GM18505 (cell line): ENCODE data around the gene CNTNAP5.

Source experiments
- ATAC-seq: cut with Tn5 transposase; IDR thresholded peaks from one replicate; pipeline ENCODE4 v1.9.1; 2021; ENCODE audit not compliant: unreplicated experiment
- POLR2A ChIP-seq: IDR thresholded peaks from 4 replicates; pipeline ENCODE4 v1.6.1; 2011; ENCODE audit warnings: borderline replicate concordance; ENCODE audit not compliant: insufficient read depth, insufficient read length; ENCODE audit errors: extremely low read depth

Gene CNTNAP5

DNA sequence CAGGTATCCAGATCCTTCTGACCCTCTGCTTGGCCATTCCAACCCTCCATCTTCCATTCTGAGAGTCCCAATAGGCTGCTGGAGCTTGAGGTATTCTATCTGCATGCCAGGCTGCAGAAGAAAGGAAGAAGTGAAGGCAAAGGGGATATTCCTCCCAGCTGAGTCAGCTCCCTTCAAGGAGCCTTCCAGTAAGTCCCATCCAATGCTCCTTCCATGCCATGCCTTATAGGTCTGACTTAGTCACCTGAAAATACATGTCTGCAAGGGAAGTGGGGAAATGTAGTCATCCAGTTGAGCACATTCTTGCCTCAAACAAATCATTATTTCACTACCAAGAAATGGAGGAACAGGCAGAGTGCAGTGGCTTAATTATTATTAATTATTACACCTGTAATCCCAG is 464.6 kb downstream of the CNTNAP5 start:
- TF ChIP-seq POLR2A: no peak

DNA sequence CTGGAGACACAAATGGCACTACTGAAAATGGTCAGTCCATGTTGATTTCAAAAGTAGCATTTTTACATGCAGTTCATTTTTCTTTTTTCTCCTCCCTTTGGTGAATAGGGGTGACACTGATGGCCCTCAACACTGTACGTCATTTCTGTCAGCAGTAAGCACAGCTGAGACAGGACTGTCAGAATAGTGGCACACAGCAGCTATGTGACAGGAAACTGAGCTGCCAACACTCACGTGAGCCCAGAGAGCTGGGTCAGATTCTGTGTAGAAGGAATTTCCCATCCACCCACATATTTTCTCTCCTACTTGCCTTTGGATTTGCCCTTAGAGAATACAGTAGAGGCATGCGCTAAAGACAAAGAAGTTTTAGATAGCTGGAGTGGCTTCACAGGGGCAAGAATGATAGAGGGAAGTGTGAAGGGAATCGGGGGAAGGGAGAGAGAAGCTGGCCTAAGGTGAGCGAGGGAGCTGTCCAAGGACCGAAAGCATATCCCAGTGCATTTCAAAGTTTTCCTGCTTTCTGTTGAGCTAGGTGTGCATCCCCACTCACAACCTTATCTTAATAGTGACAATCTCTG is 476.6 kb downstream of the CNTNAP5 start:
- no peak for ATAC-seq

More for the DNA sequence above, 464.6 kb downstream of the CNTNAP5 start:
- no peak for ATAC-seq

DNA sequence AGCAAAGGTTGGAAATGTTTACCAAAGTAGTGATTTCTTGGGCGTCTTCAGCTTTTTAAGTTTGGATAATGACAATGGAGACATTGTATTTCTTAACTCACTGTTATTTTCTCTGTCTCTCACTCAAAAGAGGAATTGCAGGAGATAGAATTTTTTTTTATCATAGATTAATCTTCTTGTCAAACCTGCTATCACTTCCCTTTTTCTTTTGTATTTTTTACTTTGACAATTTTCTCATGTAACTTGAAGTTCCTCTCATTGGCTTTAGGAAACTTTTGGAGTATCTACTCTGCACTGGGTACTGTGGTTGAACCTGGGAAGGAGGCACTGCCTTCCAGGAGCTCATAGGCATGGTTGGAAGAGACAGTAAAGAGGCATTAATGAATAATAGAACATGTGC is 489.1 kb downstream of the CNTNAP5 start:
- no peak for ATAC-seq
- no peak for TF ChIP-seq POLR2A

More for the DNA sequence above, 476.6 kb downstream of the CNTNAP5 start:
- no peak for TF ChIP-seq POLR2A

DNA sequence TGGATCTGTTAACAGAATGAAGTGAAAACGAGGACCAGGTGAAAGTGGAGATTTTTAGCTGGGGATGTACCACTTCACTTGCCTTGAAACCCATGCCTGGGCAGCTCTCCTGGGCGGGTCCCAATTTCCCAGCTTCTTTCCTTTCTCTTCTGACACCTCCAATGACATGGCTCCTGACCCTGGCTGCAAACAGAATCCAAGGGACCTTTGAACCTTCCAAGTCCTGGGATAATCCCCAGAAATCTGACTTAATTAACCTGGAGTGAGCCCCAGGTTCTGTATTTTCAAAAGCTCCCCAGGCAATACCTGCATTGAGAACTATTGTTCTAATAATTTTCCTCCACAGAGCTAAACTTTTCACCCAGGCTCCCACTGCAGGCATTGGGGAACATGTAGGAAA is 495.9 kb downstream of the CNTNAP5 start:
- ATAC-seq: no peak
- TF ChIP-seq POLR2A: no peak

DNA sequence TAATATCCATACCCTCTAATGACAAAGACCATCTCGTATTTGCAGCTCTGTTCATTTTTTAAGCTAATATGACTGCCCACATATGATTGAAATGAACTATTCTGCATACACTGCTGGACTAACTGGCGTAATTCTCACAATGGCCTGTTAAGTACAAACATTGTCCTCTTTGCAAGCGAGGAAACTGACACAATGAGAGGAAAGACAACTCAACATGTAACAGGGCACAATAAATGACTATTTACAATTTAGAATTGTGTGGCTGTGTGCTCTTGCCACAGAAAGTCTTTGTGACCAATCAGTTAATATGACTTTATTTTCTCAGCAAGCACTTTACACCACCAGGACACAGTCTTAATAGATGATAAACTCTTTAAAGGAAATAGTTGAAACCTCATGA is 498.0 kb downstream of the CNTNAP5 start:
- TF ChIP-seq POLR2A: no peak
- no peak for ATAC-seq

DNA sequence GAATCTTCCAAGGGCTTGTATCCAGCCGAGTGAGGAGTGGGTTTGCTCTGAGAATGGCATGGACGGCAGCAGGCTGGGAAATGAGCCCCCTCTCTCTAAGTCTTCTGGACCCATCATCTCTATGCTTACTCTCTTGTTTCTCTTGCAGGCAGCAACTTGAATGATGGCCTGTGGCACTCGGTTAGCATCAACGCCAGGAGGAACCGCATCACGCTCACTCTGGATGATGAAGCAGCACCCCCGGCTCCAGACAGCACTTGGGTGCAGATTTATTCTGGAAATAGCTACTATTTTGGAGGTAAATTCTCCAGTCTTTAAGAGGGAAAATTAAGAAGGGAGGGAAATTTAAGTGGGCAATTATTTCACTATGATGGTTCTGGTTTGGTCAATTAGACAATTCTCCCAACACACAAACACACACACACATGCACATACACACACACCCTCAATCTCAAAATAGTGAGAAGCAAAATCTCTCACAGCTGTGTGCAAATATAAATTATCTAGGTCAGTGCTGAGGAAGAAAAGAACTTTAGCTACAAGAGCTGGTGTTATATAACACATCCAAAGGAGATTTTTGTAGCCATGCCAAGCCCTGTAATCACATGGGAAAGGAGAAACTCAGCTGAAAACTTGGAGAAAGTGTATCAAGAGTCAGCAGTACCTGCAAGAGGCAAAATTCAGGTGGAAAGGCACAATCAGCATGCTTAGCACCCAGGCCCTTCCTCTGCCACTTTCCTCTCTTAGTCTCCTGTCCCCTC is 499.2 kb downstream of the CNTNAP5 start:
- no peak for TF ChIP-seq POLR2A
- no peak for ATAC-seq

DNA sequence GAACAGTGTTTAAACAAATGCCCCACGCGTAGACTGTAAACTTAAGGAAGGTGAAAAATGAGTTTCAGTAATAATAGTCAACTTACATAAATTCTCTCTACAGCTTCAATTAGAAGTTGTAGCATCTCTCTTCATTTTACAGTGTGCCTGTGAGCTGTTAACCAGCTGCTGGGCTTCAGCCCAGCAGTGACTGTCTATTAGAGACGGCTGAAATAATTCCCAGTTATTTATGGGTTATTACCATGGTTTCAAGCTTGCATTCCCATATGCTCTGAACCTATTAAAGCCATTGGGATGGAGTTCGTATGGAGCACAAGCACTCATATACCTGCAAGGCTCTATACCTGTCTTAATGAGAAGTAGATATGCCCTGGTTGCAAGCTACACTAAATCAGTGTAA is 501.1 kb downstream of the CNTNAP5 start:
- no peak for ATAC-seq
- TF ChIP-seq POLR2A: no peak

DNA sequence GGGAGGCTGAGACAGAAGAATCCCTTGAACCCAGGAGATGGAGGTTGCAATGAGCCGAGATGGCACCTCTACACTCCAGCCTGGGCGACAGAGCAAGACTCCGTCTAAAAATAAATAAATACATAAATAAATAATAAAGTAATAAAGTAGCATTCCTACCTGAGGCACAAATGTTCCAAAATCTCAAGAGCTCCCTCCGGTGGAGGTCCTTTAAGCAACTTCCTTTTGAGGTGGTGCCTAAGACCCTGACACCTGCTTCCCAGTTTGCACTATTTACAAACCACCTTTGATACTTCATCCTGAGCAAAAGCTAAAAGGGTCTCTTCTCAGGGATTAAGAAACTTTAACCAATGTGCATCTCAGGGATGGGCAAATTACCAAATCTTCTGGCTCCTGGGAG is 505.1 kb downstream of the CNTNAP5 start:
- no peak for TF ChIP-seq POLR2A

DNA sequence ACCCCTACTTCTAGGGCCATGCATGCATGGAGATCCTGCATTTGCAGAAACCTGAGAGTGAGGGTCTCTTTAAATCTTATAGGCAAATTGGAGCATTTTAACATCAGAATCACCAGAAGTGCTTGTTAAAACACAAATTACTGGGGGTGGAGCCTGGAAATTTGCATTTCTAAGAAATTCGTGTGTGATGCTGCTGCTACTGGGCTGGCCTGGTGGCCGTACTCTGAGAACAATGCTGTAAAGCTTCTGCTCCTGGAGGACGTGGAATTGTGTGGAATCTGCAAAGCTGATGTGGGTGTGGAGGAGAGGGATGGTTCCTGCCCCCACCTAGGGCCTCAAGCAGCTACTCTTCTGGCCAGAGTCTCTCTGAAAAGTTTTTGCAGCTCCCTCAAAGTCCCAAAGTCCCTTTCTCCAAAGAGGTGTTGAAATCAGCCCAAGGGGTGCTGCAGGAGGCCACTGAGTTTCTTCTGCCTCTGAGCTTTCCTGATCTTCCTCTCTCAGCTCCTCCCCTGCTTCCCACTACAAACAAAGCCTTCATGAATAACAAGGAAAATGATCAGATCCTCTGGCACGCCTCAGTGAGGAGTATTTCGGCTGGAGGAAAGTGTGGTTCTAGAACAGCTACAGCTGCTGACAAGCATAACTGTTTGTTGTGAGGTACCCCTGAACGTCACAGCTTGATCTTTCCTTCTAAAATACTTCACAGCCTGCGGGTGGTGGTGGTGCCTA is 508.3 kb downstream of the CNTNAP5 start:
- ATAC-seq: no peak
- no peak for TF ChIP-seq POLR2A

More for the DNA sequence above, 505.1 kb downstream of the CNTNAP5 start:
- no peak for ATAC-seq

DNA sequence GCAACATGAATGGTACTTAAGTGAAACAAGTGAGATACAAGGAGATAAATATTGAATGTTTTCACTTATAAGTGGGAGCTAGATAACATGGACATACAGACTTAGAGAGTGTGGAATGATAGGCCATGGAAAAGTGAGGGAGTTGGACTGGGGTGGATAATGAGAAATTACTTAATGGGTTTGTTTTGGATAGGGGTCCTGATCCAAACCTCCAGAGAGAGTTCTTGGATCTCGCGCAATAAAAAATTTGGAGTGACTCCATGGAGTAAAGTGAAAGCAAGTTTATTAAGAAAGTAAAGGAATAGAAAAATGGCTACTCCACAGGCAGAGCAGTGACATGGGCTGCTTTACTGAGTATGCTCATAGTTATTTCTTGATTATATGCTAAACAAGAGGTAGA is 508.9 kb downstream of the CNTNAP5 start:
- TF ChIP-seq POLR2A: no peak

DNA sequence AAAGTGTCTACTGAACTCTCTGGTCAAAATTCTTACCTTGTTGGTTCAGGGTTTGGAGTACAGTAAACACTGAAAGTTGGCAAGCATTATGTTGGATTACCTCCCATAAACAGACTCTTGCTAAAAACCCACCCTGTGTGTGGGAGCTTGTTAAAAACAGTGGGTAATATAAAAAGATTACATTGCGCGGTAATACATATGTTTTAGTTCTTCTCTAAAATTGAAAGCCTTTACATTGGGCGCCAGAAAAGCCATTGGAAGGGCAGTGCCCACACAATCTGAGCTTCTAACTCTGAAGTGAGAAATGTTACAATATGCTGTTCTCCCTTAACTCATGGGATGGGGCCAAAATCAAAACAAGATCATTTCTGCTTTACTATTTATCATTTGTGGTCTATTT is 510.7 kb downstream of the CNTNAP5 start:
- ATAC-seq: no peak
- TF ChIP-seq POLR2A: no peak

More for the DNA sequence above, 508.9 kb downstream of the CNTNAP5 start:
- no peak for ATAC-seq

DNA sequence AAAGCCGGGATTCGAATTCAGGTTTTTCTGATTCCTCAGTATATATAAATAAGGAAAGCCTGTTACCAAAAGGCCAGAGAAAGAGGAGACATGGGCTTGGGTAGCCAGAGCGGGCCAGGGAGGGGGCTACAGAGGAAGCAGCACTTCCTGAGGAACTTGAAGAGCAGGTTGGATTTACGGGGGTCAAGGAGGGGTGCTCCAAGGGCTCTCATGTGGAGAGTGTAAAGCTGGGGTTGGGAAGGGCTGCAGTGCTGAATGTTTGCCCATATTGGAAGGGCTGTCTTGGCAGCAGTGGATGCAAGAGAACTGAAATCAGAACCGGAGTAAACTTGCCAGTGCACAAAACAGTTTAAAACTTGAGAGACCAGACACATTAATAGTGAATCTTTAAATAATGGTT is 511.5 kb downstream of the CNTNAP5 start:
- no peak for ATAC-seq
- TF ChIP-seq POLR2A: no peak

DNA sequence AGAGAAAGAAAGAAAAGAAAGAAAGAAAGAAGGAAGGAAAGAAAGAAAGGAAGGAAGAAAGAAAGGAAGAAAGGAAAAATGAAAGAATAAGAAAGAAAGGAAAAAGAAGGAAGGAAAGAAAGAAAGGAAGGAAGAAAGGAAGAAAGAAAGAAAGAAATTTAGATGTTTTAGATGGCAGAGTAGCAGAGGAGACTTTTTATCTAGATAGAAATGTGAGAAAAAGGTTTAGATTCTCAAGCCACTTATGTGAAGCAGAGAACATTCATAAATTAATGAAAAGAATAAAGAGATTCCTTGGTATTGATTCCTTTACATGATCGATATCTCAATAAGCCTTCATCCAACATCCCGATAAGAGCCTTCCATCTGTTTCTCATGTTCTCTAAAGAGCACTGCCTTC is 513.5 kb downstream of the CNTNAP5 start:
- no peak for TF ChIP-seq POLR2A
- ATAC-seq: no peak

DNA sequence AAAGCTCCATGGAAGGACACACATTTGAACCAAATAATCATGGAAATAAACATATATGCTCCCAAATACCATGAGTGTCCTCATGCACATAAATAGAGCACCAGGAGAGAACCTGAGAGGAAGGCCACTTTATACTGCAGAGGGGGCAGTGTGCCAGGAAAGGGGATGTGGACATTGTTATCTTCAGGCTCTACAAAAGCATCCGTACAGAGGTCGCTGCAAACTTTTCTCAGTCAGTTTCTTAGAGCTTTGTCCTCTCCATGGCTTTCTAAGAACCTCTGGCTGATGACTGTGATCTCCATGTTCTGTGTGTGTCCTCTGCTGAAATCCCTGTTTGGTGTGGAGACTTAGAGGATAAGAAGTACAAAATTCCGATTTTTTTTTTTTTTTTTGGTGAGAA is 515.7 kb downstream of the CNTNAP5 start:
- no peak for ATAC-seq

DNA sequence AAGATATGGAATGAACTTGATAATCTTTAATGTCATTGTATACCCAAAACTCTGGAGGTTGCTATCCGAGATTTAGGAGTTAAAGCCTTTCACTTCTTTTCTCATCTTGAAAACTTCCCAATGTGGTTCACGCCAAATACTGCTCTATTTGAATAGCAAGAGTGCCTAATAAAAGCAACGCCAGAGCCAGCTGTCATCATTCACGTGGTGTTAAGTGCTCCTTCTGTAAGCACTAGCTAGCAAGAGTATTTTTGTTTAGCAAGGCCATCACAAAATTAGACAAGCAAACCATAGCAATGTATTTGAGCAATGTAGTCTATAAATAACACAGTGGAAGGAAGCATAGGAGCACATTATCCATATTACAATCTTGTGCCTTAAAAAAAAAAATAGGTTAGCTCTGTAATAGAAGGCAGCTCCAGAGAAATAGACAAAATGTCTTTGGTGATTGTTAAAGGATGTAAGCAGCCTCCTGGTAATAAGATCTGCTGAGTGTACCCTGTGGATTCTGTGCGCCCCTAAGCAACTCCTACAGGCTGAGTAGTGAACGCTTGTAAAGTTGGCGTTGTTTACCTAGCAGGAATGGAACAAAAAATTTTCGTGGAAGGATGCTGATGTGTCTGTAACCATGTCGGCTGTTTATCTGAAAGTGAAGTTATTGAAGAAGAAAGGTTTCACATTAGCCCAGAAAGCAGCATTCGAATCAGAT is 518.0 kb downstream of the CNTNAP5 start:
- ATAC-seq: no peak
- no peak for TF ChIP-seq POLR2A

More for the DNA sequence above, 515.7 kb downstream of the CNTNAP5 start:
- TF ChIP-seq POLR2A: no peak
